Measurements from ENCODE around the gene RNFT2. TPM values are rescaled to one million over a fixed set of nuclear protein-coding genes. Genes with fewer than 3 reads are reported as not detected.
"Not testable (repeated sequence)": the region's sequence is repeated elsewhere in the genome, so short reads cannot be mapped to it uniquely, and the experiment has no call there.

Gene RNFT2
- total RNA-seq, 4 donors from 2014 or later: 0.55 TPM; not detected in 3

GRCh38 chr12:116777245-116777644 is 39.1 kb downstream of the RNFT2 start:
- no peak for ATAC-seq
- intact Hi-C loops (cut with DNase I; ENCODE audit: low total_unique reads) (no loop called here), in situ Hi-C loops (cut with MboI; ENCODE audit: low sequenced_read_pairs in 4 of 4) (no loop called here)
- Histone ChIP-seq H3K9me3 (no peaks in the 10 kb centered on the region), H3K4me3 (no peak overlapping the region), H3K27me3 (no peaks in the 10 kb centered on the region), H3K36me3 (no peaks in the 10 kb centered on the region), H3K27ac (no peak overlapping the region), H3K4me1 (no peaks in the 10 kb centered on the region)
- no peak for DNase-seq
- TF ChIP-seq POLR2A (IDR thresholded peaks at IDR 0.05) (no peak), CTCF (IDR thresholded peaks at IDR 0.05 in 4 of 5, conservative IDR thresholded peaks at IDR 0.05 in 1 of 5) (no peak)

- no peaks in the 10 kb centered on the region for H3K4me1 ChIP-seq
- no peak overlapping the region for H3K4me3 ChIP-seq
- intact Hi-C loops (cut with DNase I; ENCODE audit: low total_unique reads) (no loop called here), in situ Hi-C loops (cut with MboI; ENCODE audit: low sequenced_read_pairs in 4 of 4) (no loop called here)
- no peaks in the 10 kb centered on the region for H3K9me3 ChIP-seq
- ATAC-seq (no peak), DNase-seq (no peak)
- no peaks in the 10 kb centered on the region for H3K36me3 ChIP-seq
- no peak overlapping the region for H3K27ac ChIP-seq
- H3K27me3 ChIP-seq: no peaks in the 10 kb centered on the region
- TF ChIP-seq POLR2A (IDR thresholded peaks at IDR 0.05) (no peak), CTCF (IDR thresholded peaks at IDR 0.05 in 4 of 5, conservative IDR thresholded peaks at IDR 0.05 in 1 of 5) (no peak)
Measured at GRCh38 chr12:116779597-116779996, 41.5 kb downstream of the RNFT2 start.

- Histone ChIP-seq H3K4me1 (no peaks in the 10 kb centered on the region), H3K36me3 (no peaks in the 10 kb centered on the region), H3K9me3 (no peaks in the 10 kb centered on the region), H3K27ac (no peak overlapping the region), H3K4me3 (no peak overlapping the region), H3K27me3 (no peaks in the 10 kb centered on the region)
- ATAC-seq (no peak), DNase-seq (no peak)
- in situ Hi-C loops (cut with MboI; ENCODE audit: low sequenced_read_pairs in 4 of 4): no loop called here
- intact Hi-C loops (cut with DNase I; ENCODE audit: low total_unique reads): no loop called here
- TF ChIP-seq POLR2A (IDR thresholded peaks at IDR 0.05): no peak
- no peak for TF ChIP-seq CTCF (IDR thresholded peaks at IDR 0.05 in 4 of 5, conservative IDR thresholded peaks at IDR 0.05 in 1 of 5)
Measured at GRCh38 chr12:116780942-116781341, 42.8 kb downstream of the RNFT2 start.

DNA sequence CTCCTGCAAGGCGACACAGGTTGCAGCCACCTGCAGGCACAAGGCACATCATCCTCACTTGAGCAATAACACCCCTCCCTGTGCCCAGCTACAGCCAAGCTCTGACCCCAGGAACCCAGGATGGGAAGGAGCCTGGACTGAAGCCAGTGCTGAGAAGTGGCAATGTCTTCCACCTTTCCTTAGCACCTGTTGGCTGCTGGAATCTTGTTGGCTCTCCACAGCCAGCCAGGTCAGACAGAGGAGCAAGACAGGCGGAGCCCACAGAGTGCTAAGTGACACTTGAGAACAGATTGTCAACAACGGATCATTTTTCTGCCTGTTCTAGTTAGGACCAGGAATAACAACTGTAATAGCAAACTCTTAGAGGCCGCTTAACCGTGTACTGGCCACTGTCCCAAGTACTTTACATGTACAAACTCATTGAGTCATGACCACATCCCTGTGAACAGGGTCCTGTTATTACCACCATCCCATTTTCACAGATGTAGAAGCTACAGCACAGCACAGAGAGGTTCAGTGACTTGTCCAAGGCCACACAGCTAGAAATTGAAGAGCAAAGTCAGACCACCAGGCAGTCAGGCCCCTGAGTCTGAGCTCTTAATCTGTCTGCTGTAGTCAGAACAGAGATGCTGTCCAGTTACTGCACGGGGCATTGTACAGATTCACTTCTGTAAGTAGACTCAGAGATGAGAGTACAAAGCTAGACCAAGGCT is 45.6 kb downstream of the RNFT2 start:
- H3K9me3 ChIP-seq: no peaks in the 10 kb centered on the region
- no peak for TF ChIP-seq POLR2A (IDR thresholded peaks at IDR 0.05)
- no peak for TF ChIP-seq CTCF (IDR thresholded peaks at IDR 0.05 in 4 of 5, conservative IDR thresholded peaks at IDR 0.05 in 1 of 5)
- no peaks in the 10 kb centered on the region for H3K4me1 ChIP-seq
- intact Hi-C loops (cut with DNase I; ENCODE audit: low total_unique reads): no loop called here
- H3K36me3 ChIP-seq: no peaks in the 10 kb centered on the region
- no peaks in the 10 kb centered on the region for H3K27me3 ChIP-seq
- H3K27ac ChIP-seq: no peak overlapping the region
- ATAC-seq (peak in 1 of 2 donors; percentile 66), DNase-seq (no peak)
- no peak overlapping the region for H3K4me3 ChIP-seq
- in situ Hi-C loops (cut with MboI; ENCODE audit: low sequenced_read_pairs in 4 of 4): no loop called here

GRCh38 chr12:116784238-116784612 is 46.1 kb downstream of the RNFT2 start:
- Histone ChIP-seq H3K4me3 (no peak overlapping the region), H3K27ac (no peak overlapping the region), H3K27me3 (no peaks in the 10 kb centered on the region), H3K4me1 (no peaks in the 10 kb centered on the region), H3K9me3 (no peaks in the 10 kb centered on the region), H3K36me3 (no peaks in the 10 kb centered on the region)
- TF ChIP-seq CTCF (IDR thresholded peaks at IDR 0.05 in 4 of 5, conservative IDR thresholded peaks at IDR 0.05 in 1 of 5) (no peak), POLR2A (IDR thresholded peaks at IDR 0.05) (no peak)
- in situ Hi-C loops (cut with MboI; ENCODE audit: low sequenced_read_pairs in 4 of 4) (no loop called here), intact Hi-C loops (cut with DNase I; ENCODE audit: low total_unique reads) (no loop called here)
- ATAC-seq (no peak), DNase-seq (no peak)

- in situ Hi-C loops (cut with MboI; ENCODE audit: low sequenced_read_pairs in 4 of 4); ATAC-seq; H3K27ac ChIP-seq; H3K4me1 ChIP-seq; H3K4me3 ChIP-seq; H3K27me3 ChIP-seq; H3K36me3 ChIP-seq; intact Hi-C loops (cut with DNase I; ENCODE audit: low total_unique reads); DNase-seq; H3K9me3 ChIP-seq: not testable (repeated sequence)
Measured at GRCh38 chr12:116789562-116789961, 51.4 kb downstream of the RNFT2 start.
